Tibial nerve (tissue), 4 donors: ENCODE measurements around the gene DYDC2.

Experiments used
- EP300 ChIP-seq, 2 donors: sonication (generic); formaldehyde crosslinking; IDR thresholded peaks; one replicate each; pipeline ENCODE4 v1.6.1; 2017; ENCODE audit warnings: antibody characterized with exemption in 2 of 2, mild to moderate bottlenecking in 1 of 2
- POLR2A ChIP-seq, 2 donors: fragments of 450-650 bp; IDR thresholded peaks; one replicate each; pipeline ENCODE4 v1.6.1; 2017; ENCODE audit warnings: antibody characterized with exemption in 2 of 2, mild to moderate bottlenecking in 2 of 2, moderate library complexity in 2 of 2
- TF ChIP-seq, protein P1 (sequence below), 5 experiments: fragments of 200-600 bp in 3 of 5; fragments of 450-650 bp in 2 of 5; sonication (generic) in 3 of 5; IDR thresholded peaks; one replicate each; pipeline ENCODE4 v1.5.1; 2016 to 2019; ENCODE audit warnings: antibody characterized with exemption in 5 of 5, mild to moderate bottlenecking in 3 of 5, moderate library complexity in 2 of 5

DNA sequence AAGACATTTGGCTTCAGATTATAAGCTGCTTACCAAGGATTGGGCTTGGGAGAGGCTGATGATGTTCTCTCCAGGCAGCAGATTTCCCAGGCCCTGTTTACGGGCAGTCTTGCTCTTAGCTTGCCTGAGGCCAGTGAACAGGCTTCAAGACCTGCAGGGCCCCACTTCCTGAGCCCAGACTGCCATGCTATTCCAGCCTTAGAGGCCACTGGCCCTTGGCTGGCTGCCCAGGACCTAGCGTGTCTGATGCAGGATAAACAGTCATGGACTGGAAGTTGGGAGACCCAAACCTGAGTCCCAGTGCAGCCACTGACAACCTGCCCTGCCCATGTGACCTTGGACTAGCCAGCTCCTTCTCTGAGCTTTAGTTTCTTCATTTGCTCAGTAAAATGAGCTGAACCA lies 54.7 kb downstream of the DYDC2 start:
- TF ChIP-seq, protein P1, sequence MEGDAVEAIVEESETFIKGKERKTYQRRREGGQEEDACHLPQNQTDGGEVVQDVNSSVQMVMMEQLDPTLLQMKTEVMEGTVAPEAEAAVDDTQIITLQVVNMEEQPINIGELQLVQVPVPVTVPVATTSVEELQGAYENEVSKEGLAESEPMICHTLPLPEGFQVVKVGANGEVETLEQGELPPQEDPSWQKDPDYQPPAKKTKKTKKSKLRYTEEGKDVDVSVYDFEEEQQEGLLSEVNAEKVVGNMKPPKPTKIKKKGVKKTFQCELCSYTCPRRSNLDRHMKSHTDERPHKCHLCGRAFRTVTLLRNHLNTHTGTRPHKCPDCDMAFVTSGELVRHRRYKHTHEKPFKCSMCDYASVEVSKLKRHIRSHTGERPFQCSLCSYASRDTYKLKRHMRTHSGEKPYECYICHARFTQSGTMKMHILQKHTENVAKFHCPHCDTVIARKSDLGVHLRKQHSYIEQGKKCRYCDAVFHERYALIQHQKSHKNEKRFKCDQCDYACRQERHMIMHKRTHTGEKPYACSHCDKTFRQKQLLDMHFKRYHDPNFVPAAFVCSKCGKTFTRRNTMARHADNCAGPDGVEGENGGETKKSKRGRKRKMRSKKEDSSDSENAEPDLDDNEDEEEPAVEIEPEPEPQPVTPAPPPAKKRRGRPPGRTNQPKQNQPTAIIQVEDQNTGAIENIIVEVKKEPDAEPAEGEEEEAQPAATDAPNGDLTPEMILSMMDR (IDR thresholded peaks at IDR 0.05) = no peak
- TF ChIP-seq POLR2A (IDR thresholded peaks at IDR 0.05) (no peak), EP300 (IDR thresholded peaks at IDR 0.05) (no peak)
